Erythroblast (primary cell): Measurements from ENCODE around the gene XAGE1A.
"Not testable (repeated sequence)": the region's sequence is repeated elsewhere in the genome, so short reads cannot be mapped to it uniquely, and the experiment has no call there.

ENCODE experiments used
- DNase-seq, 2 experiments: peaks; one replicate each; lab custom pipeline; 2025; lab: John Stamatoyannopoulos, UW
- GATA1 ChIP-seq: IDR thresholded peaks from 2 replicates; pipeline ENCODE4 v1.6.1; 2011; ENCODE audit warnings: low read depth, mild to moderate bottlenecking, control low read depth, low read length, moderate library complexity
- POLR2A ChIP-seq: IDR thresholded peaks from 2 replicates; pipeline ENCODE4 v1.6.1; 2011; ENCODE audit warnings: mild to moderate bottlenecking, low read length

The XAGE1A gene

GRCh38 chrX:52495545-52496418 is at the start of gene XAGE1A:
Gene XAGE1A (plus strand): TSS chrX:52495808. CDS start chrX:52497362, 1,554 bp downstream.
- not testable (repeated sequence) for DNase-seq

- not testable (repeated sequence) for DNase-seq
These were observed 43.6 kb upstream of the XAGE1A start for GRCh38 chrX:52452031-52452430.

GRCh38 chrX:52471301-52471700 is 24.3 kb upstream of the XAGE1A start:
- DNase-seq: not testable (repeated sequence)

- not testable (repeated sequence) for DNase-seq
These were observed 788 bp downstream of the XAGE1A start for GRCh38 chrX:52496419-52496772.

- not testable (repeated sequence) for DNase-seq
These were observed 5.8 kb downstream of the XAGE1A start for GRCh38 chrX:52501362-52501761.

GRCh38 chrX:52504551-52504950 is 8.9 kb downstream of the XAGE1A start:
- no peak for TF ChIP-seq GATA1
- no peak for TF ChIP-seq POLR2A
- no peak for DNase-seq

- TF ChIP-seq POLR2A: no peak
- no peak for TF ChIP-seq GATA1
- DNase-seq: no peak
These were observed 11.7 kb downstream of the XAGE1A start for GRCh38 chrX:52507331-52507730.

- DNase-seq: no peak
- no peak for TF ChIP-seq POLR2A
- TF ChIP-seq GATA1: no peak
These were observed 14.3 kb downstream of the XAGE1A start for GRCh38 chrX:52509916-52510315.

- not testable (repeated sequence) for DNase-seq
These were observed 15.5 kb downstream of the XAGE1A start for GRCh38 chrX:52511126-52511525.

GRCh38 chrX:52516110-52516986 is 20.7 kb downstream of the XAGE1A start:
- not testable (repeated sequence) for DNase-seq

GRCh38 chrX:52516987-52517325 is 21.3 kb downstream of the XAGE1A start, which contains the start of gene XAGE1B:
Gene XAGE1B (minus strand): TSS chrX:52517063. CDS start chrX:52515527, 1,536 bp downstream.
- not testable (repeated sequence) for DNase-seq

GRCh38 chrX:52541051-52541450 is 45.4 kb downstream of the XAGE1A start:
- not testable (repeated sequence) for DNase-seq

- no peak for TF ChIP-seq GATA1
- no peak for TF ChIP-seq POLR2A
- DNase-seq: no peak
These were observed 46.7 kb downstream of the XAGE1A start for GRCh38 chrX:52542311-52542710.

GRCh38 chrX:52544147-52544840 is 48.7 kb downstream of the XAGE1A start:
- no peak for DNase-seq
- no peak for TF ChIP-seq GATA1

- DNase-seq: not testable (repeated sequence)
These were observed 53.2 kb downstream of the XAGE1A start for GRCh38 chrX:52548769-52549168.
